ENCODE data around the gene VWA3B.
"Not testable (repeated sequence)": the region's sequence is repeated elsewhere in the genome, so short reads cannot be mapped to it uniquely, and the experiment has no call there.

Gene VWA3B

DNA sequence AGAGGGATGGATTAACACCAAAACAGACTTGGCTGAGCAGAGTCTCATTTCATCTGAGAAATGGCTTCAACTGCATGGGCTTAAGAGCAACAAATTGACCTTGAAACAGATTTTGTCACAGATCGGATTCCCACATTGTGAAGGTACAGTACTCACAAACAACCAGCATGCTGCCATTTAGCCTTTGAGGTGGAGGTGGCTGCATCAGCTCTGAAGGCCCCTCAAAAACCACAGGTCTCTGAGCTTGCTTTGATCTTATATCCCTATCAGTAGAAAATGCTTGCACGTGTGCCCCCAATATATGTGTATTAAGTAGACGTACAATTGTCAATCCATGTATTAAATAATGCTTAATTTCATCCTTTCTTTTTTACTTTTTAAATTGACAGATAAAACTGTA lies 6.2 kb downstream of the VWA3B start:
- H3K27ac ChIP-seq: no peak overlapping the region
- DNase-seq (ENCODE audit: low spot score): no peak
- ChIA-PET POLR2A (ENCODE audit: low non-redundant PET) (no interaction called here), CTCF (no interaction called here)
- TF ChIP-seq, protein P1, sequence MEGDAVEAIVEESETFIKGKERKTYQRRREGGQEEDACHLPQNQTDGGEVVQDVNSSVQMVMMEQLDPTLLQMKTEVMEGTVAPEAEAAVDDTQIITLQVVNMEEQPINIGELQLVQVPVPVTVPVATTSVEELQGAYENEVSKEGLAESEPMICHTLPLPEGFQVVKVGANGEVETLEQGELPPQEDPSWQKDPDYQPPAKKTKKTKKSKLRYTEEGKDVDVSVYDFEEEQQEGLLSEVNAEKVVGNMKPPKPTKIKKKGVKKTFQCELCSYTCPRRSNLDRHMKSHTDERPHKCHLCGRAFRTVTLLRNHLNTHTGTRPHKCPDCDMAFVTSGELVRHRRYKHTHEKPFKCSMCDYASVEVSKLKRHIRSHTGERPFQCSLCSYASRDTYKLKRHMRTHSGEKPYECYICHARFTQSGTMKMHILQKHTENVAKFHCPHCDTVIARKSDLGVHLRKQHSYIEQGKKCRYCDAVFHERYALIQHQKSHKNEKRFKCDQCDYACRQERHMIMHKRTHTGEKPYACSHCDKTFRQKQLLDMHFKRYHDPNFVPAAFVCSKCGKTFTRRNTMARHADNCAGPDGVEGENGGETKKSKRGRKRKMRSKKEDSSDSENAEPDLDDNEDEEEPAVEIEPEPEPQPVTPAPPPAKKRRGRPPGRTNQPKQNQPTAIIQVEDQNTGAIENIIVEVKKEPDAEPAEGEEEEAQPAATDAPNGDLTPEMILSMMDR (conservative IDR thresholded peaks at IDR 0.05; ENCODE audit: low read depth): no peak

DNA sequence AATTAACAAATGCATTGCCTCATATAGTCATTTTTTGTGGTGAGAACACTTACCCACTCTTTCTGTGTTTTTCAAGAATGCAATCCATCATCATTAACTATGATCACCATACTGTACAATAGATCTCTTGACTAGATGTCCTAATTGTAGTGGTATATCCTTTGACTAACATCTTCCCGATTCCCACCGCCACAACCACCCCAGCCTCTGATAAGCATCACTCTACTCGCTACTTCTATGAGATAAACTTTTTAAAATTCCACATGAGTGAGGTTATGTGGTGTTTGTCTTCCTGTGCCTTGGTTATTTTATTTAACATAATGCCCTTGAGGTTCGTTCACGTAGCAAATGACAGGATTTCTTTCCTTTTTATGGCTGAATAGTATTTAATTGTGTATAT lies 6.6 kb downstream of the VWA3B start:
- POLR2A ChIA-PET (ENCODE audit: low non-redundant PET): no interaction called here
- CTCF ChIA-PET: no interaction called here
- TF ChIP-seq, protein P1 (conservative IDR thresholded peaks at IDR 0.05; ENCODE audit: low read depth): no peak
- no peak overlapping the region for H3K27ac ChIP-seq
- no peak for DNase-seq (ENCODE audit: low spot score)

DNA sequence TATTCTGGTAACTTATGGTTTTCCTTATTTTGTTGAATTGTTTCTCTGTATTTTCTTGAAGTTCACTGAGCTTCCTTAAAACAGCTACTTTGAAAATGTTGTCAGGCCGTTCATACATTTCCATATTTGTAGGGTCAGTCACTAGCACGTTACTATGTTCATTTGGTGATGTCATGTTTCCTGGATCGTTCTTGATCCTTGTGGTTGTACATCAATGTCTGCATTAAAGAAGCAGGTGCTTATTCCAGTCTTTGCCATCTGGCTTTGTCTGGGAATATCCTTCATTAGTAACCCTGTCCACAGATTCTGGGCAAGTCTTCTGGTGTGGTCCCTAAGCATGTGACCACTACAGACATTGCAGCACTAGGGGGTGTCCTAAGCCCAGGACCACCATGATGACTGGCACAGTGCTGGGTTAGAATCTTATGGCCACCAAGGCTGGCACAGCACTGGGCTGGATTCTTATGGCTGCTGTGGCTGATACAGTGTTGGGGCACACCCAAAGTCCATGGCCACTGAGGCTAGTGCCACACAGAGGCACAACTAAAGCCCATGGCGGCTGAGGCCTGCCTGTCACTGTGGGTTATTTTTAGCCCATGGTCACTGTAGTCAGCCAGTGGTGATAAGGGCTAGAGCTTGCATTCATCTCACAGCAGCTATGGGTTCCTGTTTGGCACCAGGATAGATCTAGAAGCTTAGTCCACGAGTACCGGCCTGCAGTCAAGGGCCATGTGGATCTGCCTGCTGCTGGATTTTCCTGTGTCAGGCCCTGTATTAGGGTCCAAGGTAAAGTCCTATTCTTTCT lies 13.2 kb downstream of the VWA3B start:
- no peak for DNase-seq (ENCODE audit: low spot score)
- H3K27ac ChIP-seq: no peak overlapping the region
- POLR2A ChIA-PET (ENCODE audit: low non-redundant PET): interaction anchor here (0.6 kb wide), 1 partner anchor 19 kb away, joined by 5 read pairs; no protein-coding TSS in a partner anchor
- TF ChIP-seq, protein P1 (conservative IDR thresholded peaks at IDR 0.05; ENCODE audit: low read depth): no peak
- CTCF ChIA-PET: interaction anchor here (0.6 kb wide), 1 partner anchor 44 kb away, joined by 4 read pairs; no protein-coding TSS in a partner anchor

DNA sequence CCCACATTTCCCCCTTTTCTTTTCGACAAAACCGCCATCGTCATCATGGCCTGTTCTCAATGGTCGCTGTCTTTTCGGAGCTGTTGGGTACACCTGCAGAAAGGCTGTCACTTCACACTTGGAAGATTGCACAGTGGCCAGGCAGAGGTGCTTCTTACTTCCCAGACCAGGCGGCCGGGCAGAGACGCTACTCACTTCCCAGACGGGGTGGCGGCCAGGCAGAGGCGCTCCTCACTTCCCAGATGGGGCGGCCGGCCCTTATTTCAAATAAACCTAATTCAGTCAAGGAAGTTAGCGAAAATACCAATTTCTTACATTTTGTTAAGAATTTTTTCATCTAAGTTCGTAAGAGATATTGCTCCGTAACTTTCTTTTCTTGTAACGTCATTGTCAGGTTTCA lies 15.3 kb downstream of the VWA3B start:
- H3K27ac ChIP-seq; POLR2A ChIA-PET (ENCODE audit: low non-redundant PET); CTCF ChIA-PET; DNase-seq (ENCODE audit: low spot score): not testable (repeated sequence)

DNA sequence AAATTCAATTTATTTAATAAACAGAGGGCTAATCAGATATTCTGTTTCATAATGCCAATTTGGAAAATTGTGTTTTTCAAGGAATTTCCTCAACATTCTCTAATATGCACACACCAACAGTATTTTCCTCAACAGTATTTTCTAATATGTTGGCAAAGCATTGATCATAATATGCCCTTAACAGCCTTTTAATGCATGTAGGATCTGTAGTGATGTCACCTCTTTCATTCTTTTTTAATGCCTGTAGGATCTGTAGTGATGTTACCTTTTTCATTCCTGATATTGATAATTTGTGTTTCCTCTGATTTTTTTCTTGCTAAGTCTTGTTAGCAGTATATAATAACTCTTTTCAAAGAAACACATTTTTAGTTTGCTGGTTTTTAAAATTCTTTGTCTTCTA lies 15.9 kb downstream of the VWA3B start:
- DNase-seq (ENCODE audit: low spot score): no peak
- TF ChIP-seq, protein P1 (conservative IDR thresholded peaks at IDR 0.05; ENCODE audit: low read depth): no peak
- no peak overlapping the region for H3K27ac ChIP-seq
- ChIA-PET POLR2A (ENCODE audit: low non-redundant PET) (interaction anchor here (0.6 kb wide), 1 partner anchor 273 kb away, joined by 4 read pairs; no protein-coding TSS in a partner anchor), CTCF (interaction anchor here (0.8 kb wide), 1 partner anchor 76 kb away, joined by 4 read pairs; no protein-coding TSS in a partner anchor)

DNA sequence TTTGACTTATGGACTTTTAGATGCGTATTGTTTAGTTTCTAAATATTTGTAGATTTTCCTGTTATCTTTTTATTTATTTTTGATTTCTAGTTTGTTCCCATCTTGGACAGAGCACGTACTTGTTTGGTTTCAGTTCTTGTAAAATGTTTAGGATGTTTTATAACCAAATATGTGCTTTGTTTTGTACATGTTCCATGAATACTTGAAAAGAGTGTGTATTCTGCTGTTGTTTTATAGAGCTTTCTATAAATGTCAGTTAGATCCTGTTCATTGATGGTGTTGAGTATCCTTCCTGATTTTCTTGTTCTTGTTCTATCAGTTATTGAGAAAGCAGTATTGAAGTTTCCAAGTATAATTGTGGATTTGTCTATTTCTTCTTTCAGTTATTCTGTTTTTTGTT lies 21.1 kb downstream of the VWA3B start:
- no peak for DNase-seq (ENCODE audit: low spot score)
- ChIA-PET POLR2A (ENCODE audit: low non-redundant PET) (no interaction called here), CTCF (interaction anchor here (0.7 kb wide), 1 partner anchor 1206 kb away, joined by 3 read pairs; no protein-coding TSS in a partner anchor)
- TF ChIP-seq, protein P1 (conservative IDR thresholded peaks at IDR 0.05; ENCODE audit: low read depth): no peak
- no peak overlapping the region for H3K27ac ChIP-seq

DNA sequence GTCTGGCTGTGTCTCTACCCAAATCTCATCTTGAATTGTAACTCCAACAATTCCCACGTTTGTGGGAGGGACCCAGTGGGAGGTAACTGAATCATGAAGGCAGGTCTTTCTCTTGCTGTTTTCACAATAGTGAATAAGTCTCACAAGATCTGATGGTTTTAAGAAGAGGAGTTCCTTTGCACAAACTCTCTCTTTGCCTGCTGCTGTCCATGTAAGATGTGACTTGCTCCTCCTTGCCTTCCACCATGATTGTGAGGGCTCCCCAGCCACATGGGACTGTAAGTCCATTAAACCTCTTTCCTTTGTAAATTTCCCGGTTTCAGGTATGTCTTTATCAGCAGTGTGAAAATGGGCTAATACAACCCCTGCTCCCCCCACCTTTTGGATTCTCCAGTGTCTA lies 23.8 kb downstream of the VWA3B start:
- no peak for DNase-seq (ENCODE audit: low spot score)
- TF ChIP-seq, protein P1 (conservative IDR thresholded peaks at IDR 0.05; ENCODE audit: low read depth): no peak
- ChIA-PET POLR2A (ENCODE audit: low non-redundant PET) (no interaction called here), CTCF (no interaction called here)
- no peak overlapping the region for H3K27ac ChIP-seq

Data from RWPE1 (cell line).